Trophoblast cell (in vitro differentiated cells and primary cell): ENCODE results near the gene AGBL1.

Experiments
- DNase-seq, 2 donors: peaks; one replicate each; pipeline ENCODE4 v3.0.0-alpha.2; 2016
- H2AFZ ChIP-seq: 2 replicates; pipeline ENCODE4 v1.6.1; 2013; ENCODE audit warnings: low read length, moderate library complexity, mild to moderate bottlenecking; ENCODE audit not compliant: insufficient read depth, poor library complexity
- H2AK5ac ChIP-seq: 2 replicates; pipeline ENCODE4 v1.6.1; 2013; ENCODE audit warnings: mild to moderate bottlenecking, low read length
- H2BK120ac ChIP-seq: 2 replicates; pipeline ENCODE4 v1.6.1; 2013; ENCODE audit warnings: low read length, mild to moderate bottlenecking, moderate library complexity; ENCODE audit not compliant: insufficient read depth, poor library complexity
- H2BK12ac ChIP-seq: 2 replicates; pipeline ENCODE4 v1.6.1; 2013; ENCODE audit warnings: mild to moderate bottlenecking, low read length, moderate library complexity
- H2BK5ac ChIP-seq: 2 replicates; pipeline ENCODE4 v1.6.1; 2013; ENCODE audit warnings: low read length, low read depth, moderate library complexity, mild to moderate bottlenecking; ENCODE audit not compliant: poor library complexity
- H3K14ac ChIP-seq: 2 replicates; pipeline ENCODE4 v1.6.1; 2013; ENCODE audit warnings: mild to moderate bottlenecking, low read length
- H3K18ac ChIP-seq: 2 replicates; pipeline ENCODE4 v1.6.1; 2013; ENCODE audit warnings: mild to moderate bottlenecking, low read length
- H3K23ac ChIP-seq: 2 replicates; pipeline ENCODE4 v1.6.1; 2013; ENCODE audit warnings: low read length
- H3K27ac ChIP-seq: 2 replicates; pipeline ENCODE4 v1.5.1; 2013; ENCODE audit warnings: low read depth, mild to moderate bottlenecking, inconsistent platforms, low read length, moderate library complexity
- H3K27me3 ChIP-seq: 2 replicates; pipeline ENCODE4 v1.6.1; 2013; ENCODE audit warnings: inconsistent platforms, mild to moderate bottlenecking, low read length, moderate library complexity; ENCODE audit not compliant: insufficient read depth
- H3K36me3 ChIP-seq, 2 experiments: 1 replicate in 1 of 2; 2 replicates in 1 of 2; pipeline ENCODE4 v1.6.1; 2013; ENCODE audit warnings: low read length in 2 of 2, mild to moderate bottlenecking in 2 of 2, moderate library complexity in 1 of 2; ENCODE audit not compliant: insufficient read depth in 2 of 2, control insufficient read depth in 1 of 2
- H3K4ac ChIP-seq: 2 replicates; pipeline ENCODE4 v1.6.1; 2013; ENCODE audit warnings: low read depth, mild to moderate bottlenecking, low read length, moderate library complexity
- H3K4me1 ChIP-seq, 2 experiments: 1 replicate in 1 of 2; 2 replicates in 1 of 2; pipeline ENCODE4 v1.6.1; 2013; ENCODE audit warnings: low read length in 2 of 2, mild to moderate bottlenecking in 2 of 2, moderate library complexity in 1 of 2; ENCODE audit not compliant: insufficient read depth in 2 of 2, control insufficient read depth in 1 of 2
- H3K4me2 ChIP-seq: 2 replicates; pipeline ENCODE4 v1.6.1; 2013; ENCODE audit warnings: inconsistent platforms, mild to moderate bottlenecking, low read length, moderate library complexity
- H3K4me3 ChIP-seq: 2 replicates; pipeline ENCODE4 v1.5.1; 2013; ENCODE audit warnings: mild to moderate bottlenecking, low read depth, low read length, inconsistent platforms
- H3K79me1 ChIP-seq: one replicate; pipeline ENCODE4 v1.6.1; 2013; ENCODE audit warnings: low read length
- H3K79me2 ChIP-seq: 2 replicates; pipeline ENCODE4 v1.6.1; 2013; ENCODE audit warnings: low read length, mild to moderate bottlenecking; ENCODE audit not compliant: control insufficient read depth, insufficient read depth, poor library complexity
- H3K9ac ChIP-seq: 2 replicates; pipeline ENCODE4 v1.6.1; 2013; ENCODE audit warnings: mild to moderate bottlenecking, low read length
- H3K9me3 ChIP-seq: 2 replicates; pipeline ENCODE4 v1.6.1; 2013; ENCODE audit warnings: low read depth, mild to moderate bottlenecking, control low read depth, inconsistent platforms, low read length; ENCODE audit not compliant: insufficient read depth
- H4K12ac ChIP-seq: 2 replicates; pipeline ENCODE4 v1.6.1; 2013; ENCODE audit warnings: low read depth, mild to moderate bottlenecking, low read length, moderate library complexity
- H4K8ac ChIP-seq: 2 replicates; pipeline ENCODE4 v1.6.1; 2013; ENCODE audit warnings: low read depth, mild to moderate bottlenecking, low read length, moderate library complexity
- H4K91ac ChIP-seq: one replicate; pipeline ENCODE4 v1.6.1; 2013; ENCODE audit warnings: low read depth, mild to moderate bottlenecking, low read length, moderate library complexity
- WGBS: extraction: QIAGEN DNeasy Blood & Tissue Kit; methylation state at CpG from one replicate; pipeline ENCODE4 v1.1.7; 2013; ENCODE audit warnings: missing lambda C conversion rate; ENCODE audit not compliant: insufficient read length, insufficient coverage; ENCODE audit errors: extremely low coverage; 5-methylcytosine and 5-hydroxymethylcytosine counted together

Gene AGBL1

GRCh38 chr15:86161250-86161649 lies 81.6 kb downstream of the AGBL1 start:
- Histone ChIP-seq H3K23ac (no peak overlapping the region), H2AFZ (no peak overlapping the region), H3K79me1 (no peaks in the 10 kb centered on the region), H3K14ac (no peak overlapping the region), H4K8ac (no peak overlapping the region), H3K27ac (no peak overlapping the region), H2BK5ac (no peak overlapping the region), H2BK120ac (no peak overlapping the region), H3K4me1 (peaks cover 5 to 15% of the 10 kb centered on the region in 2 experiments), H3K4me3 (no peak overlapping the region), H4K91ac (no peak overlapping the region), H3K27me3 (no peaks in the 10 kb centered on the region), H2BK12ac (no peak overlapping the region), H3K4me2 (no peak overlapping the region), H3K36me3 (no peaks in the 10 kb centered on the region), H2AK5ac (no peak overlapping the region), H4K12ac (no peak overlapping the region), H3K18ac (no peak overlapping the region), H3K9ac (no peak overlapping the region), H3K4ac (no peak overlapping the region), H3K79me2 (no peaks in the 10 kb centered on the region), H3K9me3 (no peaks in the 10 kb centered on the region)
- no peak for DNase-seq
- WGBS: no CpG with 5 or more reads among the region's 5 CpGs

DNA sequence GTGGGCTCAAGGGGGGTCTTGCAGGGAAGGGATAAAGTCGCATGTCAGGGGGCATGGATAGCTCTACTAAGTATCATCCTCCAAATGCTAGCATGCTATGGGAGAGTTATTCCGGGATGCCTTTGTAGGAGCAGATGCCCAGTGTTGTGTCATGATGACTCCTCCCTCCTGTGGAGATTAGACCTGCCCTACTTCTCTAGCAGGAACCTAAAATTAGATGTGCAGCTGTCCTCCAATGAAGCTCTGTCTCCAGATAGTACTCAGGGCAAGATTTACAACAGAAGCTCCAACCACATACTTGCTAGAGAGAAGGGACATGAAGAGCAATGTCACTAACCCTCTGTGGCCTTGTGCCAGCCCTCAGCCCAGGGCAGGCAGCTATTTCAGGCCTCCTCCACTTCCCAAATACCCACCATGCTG lies 82.5 kb downstream of the AGBL1 start:
- H3K4me3 ChIP-seq: no peak overlapping the region
- no peak overlapping the region for H2AK5ac ChIP-seq
- H2BK120ac ChIP-seq: no peak overlapping the region
- no CpG with 5 or more reads among the region's 2 CpGs for WGBS
- H3K79me2 ChIP-seq: no peaks in the 10 kb centered on the region
- H3K9me3 ChIP-seq: no peaks in the 10 kb centered on the region
- H3K14ac ChIP-seq: no peak overlapping the region
- H2BK5ac ChIP-seq: no peak overlapping the region
- H3K27me3 ChIP-seq: no peaks in the 10 kb centered on the region
- H4K12ac ChIP-seq: no peak overlapping the region
- no peak overlapping the region for H2BK12ac ChIP-seq
- no peak overlapping the region for H3K27ac ChIP-seq
- no peaks in the 10 kb centered on the region for H3K36me3 ChIP-seq
- DNase-seq: no peak
- H3K23ac ChIP-seq: no peak overlapping the region
- H3K4me2 ChIP-seq: no peak overlapping the region
- H3K9ac ChIP-seq: no peak overlapping the region
- no peaks in the 10 kb centered on the region for H3K79me1 ChIP-seq
- no peak overlapping the region for H4K91ac ChIP-seq
- peaks cover 5 to 15% of the 10 kb centered on the region in 2 experiments for H3K4me1 ChIP-seq
- no peak overlapping the region for H4K8ac ChIP-seq
- H3K18ac ChIP-seq: no peak overlapping the region
- H3K4ac ChIP-seq: no peak overlapping the region
- H2AFZ ChIP-seq: no peak overlapping the region

DNA sequence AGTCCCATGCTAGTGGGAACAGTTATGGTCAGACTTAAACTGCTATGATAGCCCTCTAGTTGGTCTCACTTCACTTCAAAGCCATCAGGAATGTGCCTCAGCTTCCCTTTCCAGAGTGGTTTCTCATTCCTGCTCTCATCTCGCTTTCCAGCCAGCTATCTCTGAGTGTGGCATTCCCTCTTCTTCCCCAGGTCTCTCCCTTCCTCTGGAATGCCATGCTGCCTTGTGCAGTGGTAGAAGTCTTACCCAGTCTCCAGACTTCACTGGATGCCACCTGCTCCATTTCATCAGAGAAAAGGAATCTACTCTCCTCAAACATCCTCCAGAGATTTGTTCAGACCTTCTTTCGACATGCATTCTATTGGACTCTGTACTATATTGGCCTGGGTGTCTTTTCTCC lies 83.0 kb downstream of the AGBL1 start:
- Histone ChIP-seq H2BK120ac (no peak overlapping the region), H3K79me1 (no peaks in the 10 kb centered on the region), H2BK12ac (no peak overlapping the region), H3K23ac (no peak overlapping the region), H3K27me3 (no peaks in the 10 kb centered on the region), H4K8ac (no peak overlapping the region), H3K14ac (no peak overlapping the region), H3K36me3 (no peaks in the 10 kb centered on the region), H3K79me2 (no peaks in the 10 kb centered on the region), H3K4me2 (no peak overlapping the region), H3K27ac (no peak overlapping the region), H3K18ac (no peak overlapping the region), H2AFZ (no peak overlapping the region), H3K4ac (no peak overlapping the region), H3K9ac (no peak overlapping the region), H4K12ac (no peak overlapping the region), H2AK5ac (no peak overlapping the region), H3K4me3 (no peak overlapping the region), H4K91ac (no peak overlapping the region), H3K9me3 (no peaks in the 10 kb centered on the region), H3K4me1 (peaks cover 5 to 15% of the 10 kb centered on the region in 2 experiments), H2BK5ac (no peak overlapping the region)
- DNase-seq: no peak
- WGBS: no CpG with 5 or more reads among the region's 2 CpGs

DNA sequence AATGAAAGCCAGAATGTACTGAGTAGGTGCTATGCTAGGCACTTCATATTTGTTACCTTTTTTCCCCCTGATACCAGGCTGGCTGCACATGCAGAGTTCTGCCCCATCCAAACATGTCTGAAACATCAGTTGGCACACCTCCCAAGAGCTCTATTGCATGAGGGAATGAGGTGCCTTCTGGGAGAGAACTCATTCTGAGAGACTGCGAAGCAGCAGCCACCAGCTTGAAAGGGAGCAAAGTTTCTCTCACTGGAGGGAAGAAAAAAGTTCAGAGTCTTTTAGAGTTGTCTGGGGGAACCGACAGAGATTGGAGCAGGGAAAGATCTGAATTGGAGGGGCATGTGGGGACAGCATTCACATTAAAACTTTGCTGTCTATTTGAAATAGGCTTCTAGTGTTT lies 84.1 kb downstream of the AGBL1 start:
- no peak overlapping the region for H4K12ac ChIP-seq
- H3K79me1 ChIP-seq: no peaks in the 10 kb centered on the region
- no peak overlapping the region for H2AFZ ChIP-seq
- H4K91ac ChIP-seq: no peak overlapping the region
- H3K14ac ChIP-seq: no peak overlapping the region
- no peak overlapping the region for H4K8ac ChIP-seq
- no peak overlapping the region for H3K23ac ChIP-seq
- H3K18ac ChIP-seq: no peak overlapping the region
- DNase-seq: no peak
- no peak overlapping the region for H2BK12ac ChIP-seq
- no peaks in the 10 kb centered on the region for H3K79me2 ChIP-seq
- H3K4ac ChIP-seq: no peak overlapping the region
- H2BK120ac ChIP-seq: no peak overlapping the region
- no peaks in the 10 kb centered on the region for H3K36me3 ChIP-seq
- H3K9me3 ChIP-seq: no peaks in the 10 kb centered on the region
- peaks cover 5 to 15% of the 10 kb centered on the region in 2 experiments for H3K4me1 ChIP-seq
- H3K4me2 ChIP-seq: no peak overlapping the region
- no peak overlapping the region for H3K9ac ChIP-seq
- no peak overlapping the region for H2AK5ac ChIP-seq
- no peaks in the 10 kb centered on the region for H3K27me3 ChIP-seq
- no peak overlapping the region for H3K4me3 ChIP-seq
- peak overlapping the region; percentile 30 for H3K27ac ChIP-seq
- WGBS: no CpG with 5 or more reads among the region's 2 CpGs
- no peak overlapping the region for H2BK5ac ChIP-seq
